SU-DHL-6 (cell line): ENCODE data around the gene ANKLE1.

ENCODE experiments used
- EZH2phosphoT487 ChIP-seq: fragments of 200-600 bp; sonication (generic), shearing (Covaris generic); conservative IDR thresholded peaks from 2 replicates; pipeline ENCODE4 v1.6.1; 2018; ENCODE audit warnings: mild to moderate bottlenecking, antibody characterized with exemption, low read length, moderate library complexity, mixed read lengths
- TF ChIP-seq, protein P1 (sequence below): fragments of 200-600 bp; sonication (generic); IDR thresholded peaks from one replicate; pipeline ENCODE4 v1.5.1; 2017; ENCODE audit warnings: antibody characterized with exemption, mild to moderate bottlenecking, low read length, moderate library complexity; ENCODE audit not compliant: insufficient read depth, poor library complexity, severe bottlenecking

DNA sequence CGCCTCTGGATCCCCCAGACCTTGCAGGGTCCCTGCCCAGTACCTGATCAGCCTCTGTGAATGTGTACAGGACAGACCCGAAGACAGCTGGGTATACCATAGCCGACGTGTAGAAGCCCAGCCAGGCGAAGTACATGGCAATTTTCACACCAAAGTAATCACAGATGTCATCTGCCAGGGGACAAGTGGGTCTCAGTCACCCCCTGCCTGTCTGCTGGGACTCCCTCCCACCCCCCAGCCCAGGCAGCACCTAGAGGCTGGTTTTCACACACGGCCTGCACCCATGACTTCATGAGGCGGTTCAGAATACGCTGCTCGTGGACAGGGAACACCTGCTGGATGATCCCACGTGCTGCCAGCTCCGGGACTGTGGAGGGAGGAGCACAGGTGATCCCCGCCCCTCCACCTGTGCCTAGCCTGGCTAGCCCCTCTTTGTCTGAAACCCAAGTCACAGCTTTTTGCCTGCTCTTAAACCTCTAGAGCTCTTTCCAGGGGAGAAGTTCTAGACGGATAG is 49.4 kb downstream of the ANKLE1 start:
- TF ChIP-seq EZH2phosphoT487: no peak
- TF ChIP-seq, protein P1, sequence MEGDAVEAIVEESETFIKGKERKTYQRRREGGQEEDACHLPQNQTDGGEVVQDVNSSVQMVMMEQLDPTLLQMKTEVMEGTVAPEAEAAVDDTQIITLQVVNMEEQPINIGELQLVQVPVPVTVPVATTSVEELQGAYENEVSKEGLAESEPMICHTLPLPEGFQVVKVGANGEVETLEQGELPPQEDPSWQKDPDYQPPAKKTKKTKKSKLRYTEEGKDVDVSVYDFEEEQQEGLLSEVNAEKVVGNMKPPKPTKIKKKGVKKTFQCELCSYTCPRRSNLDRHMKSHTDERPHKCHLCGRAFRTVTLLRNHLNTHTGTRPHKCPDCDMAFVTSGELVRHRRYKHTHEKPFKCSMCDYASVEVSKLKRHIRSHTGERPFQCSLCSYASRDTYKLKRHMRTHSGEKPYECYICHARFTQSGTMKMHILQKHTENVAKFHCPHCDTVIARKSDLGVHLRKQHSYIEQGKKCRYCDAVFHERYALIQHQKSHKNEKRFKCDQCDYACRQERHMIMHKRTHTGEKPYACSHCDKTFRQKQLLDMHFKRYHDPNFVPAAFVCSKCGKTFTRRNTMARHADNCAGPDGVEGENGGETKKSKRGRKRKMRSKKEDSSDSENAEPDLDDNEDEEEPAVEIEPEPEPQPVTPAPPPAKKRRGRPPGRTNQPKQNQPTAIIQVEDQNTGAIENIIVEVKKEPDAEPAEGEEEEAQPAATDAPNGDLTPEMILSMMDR: no peak
